GDM1 (cell line): ENCODE measurements around the gene GREB1.

Experiments used
- DNase-seq: peaks from one replicate; lab custom pipeline; 2025; lab: John Stamatoyannopoulos, UW

GREB1 gene

GRCh38 chr2:11508279-11508678 is 25.6 kb upstream of the GREB1 start:
- DNase-seq, result no peak

- no peak for DNase-seq
These were observed 24.0 kb upstream of the GREB1 start for GRCh38 chr2:11509657-11510360.

DNA sequence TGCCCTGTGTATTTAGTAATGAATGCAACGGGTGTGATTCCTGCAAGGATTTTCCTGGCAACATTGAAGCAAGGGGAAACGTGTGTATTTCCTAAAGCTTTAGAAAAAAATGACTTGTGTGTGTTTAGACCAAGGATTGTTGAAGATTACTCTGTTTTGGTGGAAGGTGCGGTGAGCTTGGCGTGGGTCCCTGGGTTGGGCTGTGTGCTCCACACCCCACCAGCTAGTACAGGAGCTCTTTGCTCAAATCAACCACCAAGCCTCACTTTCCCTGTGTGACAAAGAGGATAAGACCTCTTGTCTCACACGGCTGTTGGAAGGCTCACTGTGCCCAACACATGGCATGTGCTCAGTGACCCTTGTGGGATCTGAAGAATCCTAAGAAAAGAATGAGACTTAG is 21.4 kb upstream of the GREB1 start:
- DNase-seq, result no peak

GRCh38 chr2:11513319-11513718 is 20.5 kb upstream of the GREB1 start:
- no peak for DNase-seq

- DNase-seq, result no peak
These were observed 19.6 kb upstream of the GREB1 start for GRCh38 chr2:11514081-11514730.

DNA sequence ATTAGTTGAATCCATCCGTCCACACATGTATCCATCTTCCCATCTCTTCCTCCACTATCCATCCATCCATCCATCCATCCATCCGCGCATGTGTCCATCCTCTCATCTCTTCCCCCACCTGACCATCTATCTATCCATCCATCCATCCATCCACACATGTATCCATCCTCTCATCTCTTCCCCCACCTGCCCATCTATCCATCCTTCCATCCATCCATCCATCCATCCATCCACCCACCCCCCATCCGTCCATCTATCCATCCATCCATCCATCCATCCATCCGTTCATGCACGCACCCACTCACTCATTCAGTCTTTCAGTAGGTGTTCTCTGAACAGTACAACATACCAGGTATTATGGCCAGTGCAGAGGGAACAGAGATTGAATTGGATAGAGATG is 18.9 kb upstream of the GREB1 start:
- no peak for DNase-seq

- no peak for DNase-seq
These were observed 18.3 kb upstream of the GREB1 start for GRCh38 chr2:11515490-11515981.

DNA sequence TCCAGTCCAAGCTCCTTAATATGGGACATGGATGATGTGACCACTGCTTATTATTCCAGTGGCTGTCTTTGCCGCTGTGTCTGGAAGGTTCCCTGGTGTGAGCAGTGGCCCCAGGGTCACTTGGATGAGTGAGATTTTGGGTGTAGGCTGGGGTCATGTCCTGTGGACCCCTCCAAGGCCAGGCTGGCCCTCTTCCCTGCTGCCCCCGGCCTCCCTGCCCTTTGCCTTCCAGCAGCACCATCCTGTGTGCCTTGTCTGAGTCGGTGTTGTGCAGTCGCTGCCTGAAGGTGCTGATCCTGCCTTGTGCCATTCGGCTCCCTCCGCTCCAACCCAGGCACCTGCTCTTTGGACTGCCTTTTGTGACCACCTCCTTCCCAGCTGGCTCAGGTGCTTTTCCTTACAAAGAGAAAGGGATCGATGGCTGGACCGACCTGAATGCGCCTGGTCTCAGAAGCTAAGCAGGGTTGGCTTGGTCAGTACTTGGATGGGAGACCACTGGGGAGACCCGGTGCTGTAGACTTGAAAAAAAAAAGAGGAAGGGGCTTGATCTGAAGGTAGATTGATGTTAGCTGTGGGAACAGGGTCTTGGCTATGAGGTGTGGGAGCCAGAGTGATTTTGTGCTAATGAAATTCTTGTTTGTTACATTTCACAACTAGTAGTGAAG is 16.7 kb upstream of the GREB1 start:
- DNase-seq, result no peak

DNA sequence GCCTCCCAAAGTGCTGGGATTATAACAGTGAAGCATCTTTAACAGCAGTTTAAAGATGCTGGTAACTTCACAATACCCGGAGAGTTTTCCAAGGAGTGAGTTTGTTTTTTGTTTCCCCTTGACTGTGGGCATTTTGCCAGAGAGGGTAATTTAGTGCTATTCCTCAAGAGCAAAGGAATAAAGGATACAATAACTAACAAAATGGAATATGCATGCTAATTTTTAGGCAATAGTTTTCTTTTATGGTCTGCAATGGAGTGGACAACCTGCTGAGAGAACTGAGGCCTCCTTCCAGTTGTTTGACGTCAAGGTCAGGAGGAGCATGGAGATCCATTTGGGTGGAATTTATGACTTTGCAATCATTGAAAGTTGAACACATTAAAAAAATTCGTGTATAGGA is 15.9 kb upstream of the GREB1 start:
- no peak for DNase-seq

GRCh38 chr2:11520092-11520693 is 13.7 kb upstream of the GREB1 start:
- no peak for DNase-seq

DNA sequence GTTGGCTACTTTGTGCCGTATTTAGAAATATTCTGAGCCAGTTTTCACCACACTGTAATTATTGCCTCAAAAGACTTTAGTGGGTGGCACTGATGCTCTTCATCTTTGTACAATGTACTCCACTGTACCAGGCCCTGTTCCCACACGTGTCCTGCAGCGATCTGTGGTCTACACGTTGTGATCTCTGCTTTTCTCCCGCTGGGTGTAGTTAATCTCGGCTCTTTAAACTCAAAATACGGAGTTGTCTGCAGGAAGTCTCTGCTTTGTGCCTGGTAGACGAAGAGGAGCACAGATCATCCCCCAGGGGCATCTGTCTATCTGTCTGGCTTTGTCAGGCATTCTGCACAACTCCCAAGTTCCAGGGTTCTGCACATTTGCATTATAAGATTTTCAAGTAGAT is 12.1 kb upstream of the GREB1 start:
- no peak for DNase-seq

DNA sequence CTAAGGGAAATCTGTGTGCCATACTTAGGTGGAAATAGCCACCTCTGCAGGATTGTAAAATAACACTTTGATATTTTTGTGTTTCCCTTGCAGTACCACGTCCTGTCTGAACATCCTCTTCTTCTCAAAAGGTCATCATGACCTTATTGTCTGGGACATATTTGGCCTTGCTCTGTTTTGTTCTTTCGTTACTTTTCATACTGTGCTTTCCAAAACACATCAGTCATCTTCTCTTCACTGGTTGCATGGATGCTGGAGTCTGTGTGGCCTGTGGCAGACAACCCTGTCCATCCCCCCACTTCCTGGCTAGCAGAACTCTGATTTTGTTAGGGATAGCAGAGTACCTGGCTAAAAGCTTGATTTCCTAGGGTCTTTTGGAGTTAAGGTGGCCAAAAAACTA is 9.4 kb upstream of the GREB1 start:
- DNase-seq, result no peak

- DNase-seq, result no peak
These were observed 8.1 kb upstream of the GREB1 start for GRCh38 chr2:11525762-11526161.

GRCh38 chr2:11527001-11527400 is 6.8 kb upstream of the GREB1 start:
- DNase-seq, result no peak

- no peak for DNase-seq
These were observed 5.6 kb upstream of the GREB1 start for GRCh38 chr2:11528228-11528627.

DNA sequence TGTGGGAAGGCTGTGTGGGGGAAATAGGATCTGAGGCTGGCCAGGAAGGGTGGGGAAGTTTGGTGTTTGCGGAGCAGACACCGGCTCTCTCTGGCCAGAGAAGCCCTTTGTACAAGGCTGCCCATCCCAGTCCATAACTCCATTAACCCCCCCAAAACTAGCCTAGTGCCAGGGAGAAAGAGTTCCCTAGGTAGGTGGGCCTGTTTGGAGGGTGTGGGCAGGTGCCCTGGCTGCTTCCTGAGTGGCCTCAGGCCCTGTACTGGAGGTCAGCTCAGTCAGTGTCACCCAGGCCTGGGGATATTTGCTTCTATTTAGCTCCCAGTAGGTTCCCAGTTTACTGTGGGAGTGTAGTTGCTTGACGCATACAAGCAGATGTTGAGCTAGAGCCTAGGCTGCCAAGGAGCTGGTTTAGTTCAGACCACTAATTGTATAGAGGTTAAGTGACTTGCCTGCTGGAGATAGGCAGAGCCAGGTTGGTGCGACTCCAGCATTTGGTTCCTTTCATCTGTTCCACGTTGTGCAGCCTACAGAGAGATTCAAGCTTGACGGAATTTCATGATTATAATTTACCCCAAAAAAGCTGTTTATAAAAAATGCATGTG is 2.9 kb upstream of the GREB1 start:
- no peak for DNase-seq

GRCh38 chr2:11532416-11533055 is 1.3 kb upstream of the GREB1 start:
- DNase-seq, result no peak

- no peak for DNase-seq
These were observed 363 bp downstream of the GREB1 start for GRCh38 chr2:11534071-11534745.

- DNase-seq, result no peak
These were observed 1.1 kb downstream of the GREB1 start for GRCh38 chr2:11534746-11535484.

- no peak for DNase-seq
These were observed 2.1 kb downstream of the GREB1 start for GRCh38 chr2:11535899-11536344.

- no peak for DNase-seq
These were observed 4.1 kb downstream of the GREB1 start for GRCh38 chr2:11537951-11538350.
